HG03175 (cell line): Measurements from ENCODE around the gene SLC7A4.
"Not testable (repeated sequence)": the region's sequence is repeated elsewhere in the genome, so short reads cannot be mapped to it uniquely, and the experiment has no call there.

ENCODE experiments used
- ATAC-seq: cut with Tn5 transposase; IDR thresholded peaks from one replicate; pipeline ENCODE4 v1.9.1; 2021; ENCODE audit warnings: mild to moderate bottlenecking, moderate library complexity; ENCODE audit not compliant: unreplicated experiment

Gene SLC7A4, protein sequence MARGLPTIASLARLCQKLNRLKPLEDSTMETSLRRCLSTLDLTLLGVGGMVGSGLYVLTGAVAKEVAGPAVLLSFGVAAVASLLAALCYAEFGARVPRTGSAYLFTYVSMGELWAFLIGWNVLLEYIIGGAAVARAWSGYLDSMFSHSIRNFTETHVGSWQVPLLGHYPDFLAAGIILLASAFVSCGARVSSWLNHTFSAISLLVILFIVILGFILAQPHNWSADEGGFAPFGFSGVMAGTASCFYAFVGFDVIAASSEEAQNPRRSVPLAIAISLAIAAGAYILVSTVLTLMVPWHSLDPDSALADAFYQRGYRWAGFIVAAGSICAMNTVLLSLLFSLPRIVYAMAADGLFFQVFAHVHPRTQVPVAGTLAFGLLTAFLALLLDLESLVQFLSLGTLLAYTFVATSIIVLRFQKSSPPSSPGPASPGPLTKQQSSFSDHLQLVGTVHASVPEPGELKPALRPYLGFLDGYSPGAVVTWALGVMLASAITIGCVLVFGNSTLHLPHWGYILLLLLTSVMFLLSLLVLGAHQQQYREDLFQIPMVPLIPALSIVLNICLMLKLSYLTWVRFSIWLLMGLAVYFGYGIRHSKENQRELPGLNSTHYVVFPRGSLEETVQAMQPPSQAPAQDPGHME

DNA sequence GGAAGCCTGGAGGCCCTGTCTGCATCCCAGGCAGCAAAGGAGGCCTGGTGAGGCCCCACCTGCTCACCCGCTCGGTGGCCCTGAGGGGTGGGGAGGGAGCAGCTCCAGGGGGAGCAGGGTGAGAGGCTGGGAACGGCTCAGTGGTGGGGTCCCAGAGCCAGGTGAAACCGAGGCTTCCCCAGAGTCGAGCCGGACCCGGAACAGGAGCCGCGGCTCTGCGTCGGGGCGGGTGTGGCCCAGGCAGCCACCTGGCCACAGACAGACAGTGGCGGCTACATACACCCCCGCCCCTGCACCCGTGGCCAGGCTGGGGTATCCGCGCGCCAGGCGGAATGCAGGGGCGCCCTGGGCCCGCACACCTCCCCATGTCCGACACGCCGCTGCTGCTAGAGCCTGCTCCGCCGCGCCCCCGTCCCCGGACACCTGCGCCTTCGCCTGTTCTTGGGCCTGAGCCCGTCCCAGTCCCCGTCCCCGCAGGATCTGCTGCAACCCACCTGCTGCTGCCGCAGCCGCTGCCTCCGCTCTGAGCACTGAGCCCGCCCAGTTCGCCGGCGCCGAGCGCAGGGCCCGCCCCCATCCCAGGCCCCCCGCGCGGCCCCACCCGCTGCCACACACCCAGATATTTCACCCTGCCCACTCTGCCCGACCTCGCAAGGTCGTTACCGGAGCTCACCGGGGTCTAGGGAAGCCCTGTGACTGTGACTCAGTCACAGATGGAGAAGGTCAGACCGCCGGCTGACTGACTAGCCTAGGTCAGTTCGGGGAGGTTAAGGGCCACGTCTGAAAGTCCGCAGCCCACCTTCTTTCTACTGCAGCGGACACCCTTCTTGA, at the start of gene SLC7A4:
SLC7A4 (minus strand) TSS at position 525 of the 831 bp plus-strand sequence. CDS start 749 bp downstream, outside the sequence.
- no peak for ATAC-seq

DNA sequence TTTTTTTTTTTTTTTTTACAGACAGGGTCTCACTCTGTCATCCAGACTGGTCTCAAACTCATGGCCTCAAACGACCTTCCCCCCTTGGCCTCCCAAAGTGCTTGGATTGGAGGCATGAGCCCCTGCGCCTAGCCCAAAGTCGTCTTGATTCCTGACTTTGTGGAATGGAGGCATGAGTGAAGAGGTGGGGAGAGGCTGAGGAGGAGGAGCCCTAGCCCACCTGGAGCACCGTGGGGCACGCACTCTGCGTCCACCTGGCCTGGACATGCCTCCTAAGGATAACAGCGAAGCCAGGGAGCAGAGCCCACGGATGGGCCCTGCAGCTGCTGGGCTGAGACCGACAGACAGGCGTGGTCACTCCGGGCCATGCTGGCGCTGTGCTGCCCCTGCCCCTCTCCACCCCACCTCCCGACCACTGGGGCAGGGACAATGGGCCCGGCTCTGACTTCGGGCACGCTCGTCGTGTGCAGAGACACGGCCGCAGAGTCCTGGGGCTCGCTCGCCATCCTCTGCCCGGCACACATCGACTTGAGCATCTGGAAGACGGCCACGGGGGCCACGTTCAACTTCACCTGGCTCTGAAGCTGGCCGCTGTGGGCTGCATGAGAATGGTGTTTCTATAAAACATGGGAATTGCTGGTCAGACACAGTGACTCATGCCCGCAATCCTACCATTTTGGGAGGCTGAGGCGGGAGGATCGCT, 48.2 kb upstream of the SLC7A4 start:
- no peak for ATAC-seq

- ATAC-seq: no peak
These were observed 47.1 kb upstream of the SLC7A4 start for GRCh38 chr22:21079493-21079892.

DNA sequence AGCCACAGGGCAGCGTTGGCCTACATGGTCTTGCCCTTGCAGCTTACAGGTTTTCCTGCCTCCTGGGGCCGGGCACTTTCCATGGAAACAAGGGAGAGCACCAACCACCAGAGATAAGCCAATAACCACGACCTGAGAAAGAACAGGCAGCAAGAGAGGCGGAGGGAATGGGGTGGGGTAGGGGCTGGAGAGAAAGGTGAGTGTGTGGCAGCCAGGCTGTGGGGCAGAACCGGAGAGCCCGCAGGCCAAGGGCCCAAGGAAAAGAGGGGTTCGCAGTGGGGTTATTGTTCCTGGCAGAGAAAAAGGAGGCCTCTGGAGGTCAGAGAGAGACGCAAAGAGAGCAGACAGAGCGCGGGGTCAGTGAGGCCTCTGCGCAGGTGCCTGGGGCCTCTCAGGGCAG, 46.6 kb upstream of the SLC7A4 start:
- no peak for ATAC-seq

GRCh38 chr22:21077884-21078508, 45.6 kb upstream of the SLC7A4 start:
- ATAC-seq: no peak

GRCh38 chr22:21076912-21077625, 44.7 kb upstream of the SLC7A4 start:
- no peak for ATAC-seq

DNA sequence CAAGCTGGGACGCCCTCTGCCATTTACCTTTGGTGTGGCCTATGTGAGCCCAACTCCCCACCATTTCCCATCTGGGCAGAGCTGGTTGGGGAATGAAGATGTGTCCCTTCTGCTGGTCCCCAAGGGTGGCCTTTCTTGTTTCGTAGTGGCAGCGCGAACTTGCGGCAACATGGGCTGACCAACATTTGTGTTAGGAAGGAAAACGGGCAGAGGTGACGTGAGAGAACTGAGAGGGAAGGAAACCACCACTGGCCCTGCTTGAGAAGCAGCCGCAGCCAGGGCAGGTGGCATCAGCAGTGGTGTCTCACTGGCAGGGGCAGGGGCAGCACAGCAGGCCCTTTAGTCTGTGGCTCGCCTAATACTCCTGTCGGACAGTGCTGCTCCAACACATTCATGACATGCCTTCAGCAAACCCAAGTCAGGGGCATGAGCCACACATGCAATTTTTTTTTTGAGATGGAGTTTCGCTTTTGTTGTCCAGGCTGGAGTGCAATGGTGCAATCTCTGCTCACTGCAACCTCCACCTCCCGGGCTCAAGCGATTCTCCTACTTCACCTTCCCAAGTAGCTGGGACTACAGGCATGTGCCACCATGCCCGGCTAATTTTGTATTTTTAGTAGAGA, 43.3 kb upstream of the SLC7A4 start:
- ATAC-seq: no peak

DNA sequence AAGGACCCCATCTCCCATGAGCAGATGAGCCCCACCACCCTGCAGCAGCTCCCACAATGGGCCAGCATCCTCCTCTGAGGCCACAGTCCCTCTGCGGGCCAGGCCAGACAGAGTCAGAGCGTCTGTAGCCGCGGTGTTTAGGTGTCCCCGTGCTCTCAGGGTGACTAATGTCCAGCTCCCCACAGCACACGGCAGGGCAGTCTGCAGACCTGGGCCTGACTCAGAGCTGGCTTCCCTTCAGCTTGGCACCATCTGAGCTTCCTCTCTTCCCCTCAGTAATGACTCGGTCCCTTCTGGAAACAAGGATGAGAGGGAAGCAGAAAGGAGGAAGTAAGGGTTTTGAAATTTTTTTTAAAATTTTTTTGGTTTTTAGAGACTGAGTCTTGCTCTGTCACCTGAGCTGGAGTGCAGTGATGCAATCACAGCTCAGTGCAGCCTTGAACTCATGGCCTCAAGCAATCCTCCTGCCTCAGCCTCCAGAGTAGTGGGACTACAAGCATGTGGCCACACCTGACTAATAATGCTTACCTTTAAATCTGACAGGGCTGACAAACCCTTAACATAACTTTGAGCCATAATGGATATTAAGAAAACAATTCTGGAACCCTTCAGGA, 41.8 kb upstream of the SLC7A4 start:
- ATAC-seq: no peak

- no peak for ATAC-seq
These were observed 41.1 kb upstream of the SLC7A4 start for GRCh38 chr22:21073482-21073881.

DNA sequence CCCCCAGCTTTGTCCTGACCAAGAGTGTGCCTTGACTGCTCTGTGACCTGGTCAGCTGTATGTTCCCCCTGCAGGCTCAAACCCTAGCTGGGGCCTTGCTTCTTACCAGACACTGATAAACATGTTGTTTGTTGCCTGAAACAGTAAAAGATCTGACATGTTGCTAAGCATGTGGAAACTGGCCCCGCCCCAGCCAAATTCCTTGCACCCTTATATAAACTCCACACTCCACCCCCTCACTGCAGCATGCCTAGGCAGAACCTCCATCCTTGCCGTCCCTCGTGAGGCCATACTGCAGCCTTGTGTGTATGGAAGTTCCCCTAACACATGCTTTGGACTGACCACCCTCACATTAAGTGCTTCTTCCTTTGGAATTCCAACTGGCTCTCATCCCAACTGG, 40.7 kb upstream of the SLC7A4 start:
- no peak for ATAC-seq

GRCh38 chr22:21071796-21072195, 39.4 kb upstream of the SLC7A4 start:
- ATAC-seq: not testable (repeated sequence)

DNA sequence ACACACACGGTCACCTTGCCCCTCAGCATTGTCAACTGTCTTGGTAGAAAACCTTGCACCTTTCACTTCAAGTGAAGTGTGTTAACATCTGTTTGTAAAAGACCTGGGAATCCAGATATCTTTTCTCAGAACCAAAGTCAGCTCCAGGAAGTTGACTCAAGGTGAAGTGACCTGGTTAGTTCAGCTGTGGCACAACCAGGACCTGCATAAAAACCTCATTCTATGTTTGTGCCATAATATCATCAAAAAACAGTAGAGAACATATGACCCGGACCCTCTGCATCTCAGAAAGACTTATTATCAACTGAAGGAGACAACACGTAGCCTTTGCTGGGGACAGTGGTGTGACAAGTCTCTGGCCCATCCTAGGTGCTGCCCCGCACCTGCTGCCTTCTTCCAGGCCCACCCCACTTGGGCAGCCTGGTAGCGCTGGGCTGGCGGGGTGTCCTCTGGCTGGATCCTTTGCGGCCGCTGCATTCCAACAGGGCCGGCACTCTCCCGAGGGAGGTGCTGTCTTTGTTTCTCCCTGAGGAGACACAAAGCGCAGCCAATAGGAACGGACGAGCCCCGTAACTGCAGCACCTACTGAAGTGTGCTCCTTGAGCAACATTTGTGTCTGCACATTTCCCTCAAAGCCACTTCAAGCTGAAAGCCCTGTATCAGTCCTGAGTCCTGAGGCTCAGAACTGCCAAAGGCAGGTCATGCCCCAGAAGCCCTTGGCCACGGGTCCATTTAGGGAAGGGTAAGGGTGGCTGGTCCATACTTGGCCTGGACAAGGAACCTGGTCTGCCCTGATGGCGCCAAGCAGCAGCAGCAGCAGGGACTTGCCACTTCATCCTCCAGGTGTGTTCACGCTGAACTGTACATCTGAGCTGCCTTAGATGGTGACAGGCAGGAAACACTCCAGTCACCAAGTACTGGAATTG, 38.6 kb upstream of the SLC7A4 start:
- ATAC-seq: no peak

DNA sequence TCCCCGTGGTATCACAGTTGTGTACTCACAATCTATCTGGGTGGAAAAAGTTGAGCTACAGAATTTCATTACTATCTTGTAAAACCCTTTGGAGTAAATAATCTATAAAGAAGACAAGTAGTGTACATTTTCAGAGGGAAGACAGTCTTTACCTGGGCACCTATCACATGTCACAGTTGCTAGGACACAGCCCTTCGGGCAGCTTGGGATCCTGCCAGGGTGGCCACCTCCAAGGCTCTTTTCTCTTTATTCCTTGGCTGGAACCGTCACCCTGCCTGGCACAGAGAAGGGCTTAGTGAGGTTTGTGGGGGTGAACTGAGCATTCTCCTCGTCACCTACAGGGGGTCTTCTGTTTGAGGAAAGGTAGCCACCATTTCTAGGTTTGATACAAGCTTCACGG, 37.0 kb upstream of the SLC7A4 start:
- ATAC-seq: no peak

- no peak for ATAC-seq
These were observed 36.4 kb upstream of the SLC7A4 start for GRCh38 chr22:21068681-21069276.

DNA sequence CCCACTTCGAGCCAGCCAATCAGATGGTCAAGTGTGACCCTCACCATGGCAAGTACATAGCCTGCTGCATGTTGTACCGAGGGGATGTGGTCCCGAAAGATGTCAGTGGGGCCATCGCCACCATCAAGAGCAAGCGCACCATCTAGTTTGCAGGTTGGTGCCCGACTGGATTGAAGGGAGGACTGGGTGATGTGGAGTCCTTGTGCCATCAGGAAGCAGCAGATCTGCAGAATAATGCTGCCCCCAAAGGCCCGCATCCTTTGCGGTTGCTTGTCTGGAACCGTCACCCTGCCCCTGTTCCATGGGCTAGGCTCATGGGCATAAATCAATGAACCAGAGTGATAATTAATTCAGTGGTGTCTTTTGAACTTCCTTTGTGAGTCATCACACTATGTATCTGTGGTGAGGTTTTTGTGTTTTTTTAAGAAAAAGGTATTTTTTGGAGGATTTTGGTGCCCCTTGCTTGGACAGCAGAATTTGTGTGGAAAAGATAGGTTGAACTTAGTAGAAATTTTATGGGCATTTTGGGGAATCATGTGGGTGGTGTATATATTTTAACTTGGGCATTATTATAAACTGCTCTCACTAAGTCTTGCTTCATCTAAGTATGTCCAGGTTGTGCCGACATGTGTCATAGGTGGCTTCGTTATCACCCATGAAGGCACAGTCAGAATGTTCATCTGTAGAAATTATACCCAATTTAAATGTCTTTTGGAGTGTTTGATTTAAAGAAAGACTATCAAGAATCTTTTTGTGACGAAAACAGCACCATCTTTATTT, 35.7 kb upstream of the SLC7A4 start:
- no peak for ATAC-seq

DNA sequence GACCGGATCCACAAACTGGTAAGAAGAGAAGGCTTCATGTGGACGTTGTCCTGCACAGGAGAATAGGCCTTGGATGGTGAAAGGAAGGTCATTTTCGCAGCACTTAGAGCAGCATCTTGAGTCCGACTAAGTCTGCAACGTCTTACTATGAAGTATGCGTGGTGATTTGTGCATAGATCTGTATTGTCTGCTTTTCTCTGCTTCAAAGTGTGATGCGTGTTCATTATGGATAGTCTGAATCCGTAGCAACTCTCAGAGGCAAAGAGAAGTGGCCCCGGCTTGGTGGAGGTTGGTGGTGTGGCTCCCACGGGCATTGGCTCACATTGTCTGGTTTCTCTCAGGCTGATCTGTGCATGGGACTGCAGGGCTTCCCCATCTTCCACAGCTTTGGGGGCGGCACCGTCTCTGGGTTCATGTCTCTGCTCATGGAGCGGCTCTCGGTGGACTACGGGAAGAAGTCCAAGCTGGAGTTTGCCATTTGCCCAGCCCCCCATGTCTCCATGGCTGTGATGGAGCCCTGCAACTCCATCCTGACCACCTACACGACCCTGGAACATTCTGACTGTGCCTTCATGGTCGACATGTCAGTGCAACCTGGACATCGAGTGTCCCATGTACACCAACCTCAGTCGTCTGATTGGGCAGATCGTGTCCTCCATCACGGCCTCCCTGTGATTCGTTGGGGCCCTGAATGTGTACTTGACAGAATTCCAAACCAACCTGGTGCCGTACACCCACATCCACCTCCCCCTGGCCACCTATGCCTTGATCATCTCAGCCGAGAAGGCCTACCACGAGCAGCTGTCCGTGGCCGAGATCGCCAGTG, 34.9 kb upstream of the SLC7A4 start:
- ATAC-seq: no peak
